AG09309 (cell line): ENCODE results near the gene KIF7.

ENCODE experiments used
- DNase-seq: peaks from one replicate; pipeline ENCODE4 v3.0.0-alpha.2; 2010; ENCODE audit warnings: low read depth
- H3K4me3 ChIP-seq: 2 replicates; pipeline ENCODE4 v1.5.1; 2011; ENCODE audit warnings: mild to moderate bottlenecking, low read depth, low read length, moderate library complexity; ENCODE audit not compliant: control insufficient read depth
- CTCF ChIP-seq: IDR thresholded peaks from 2 replicates; pipeline ENCODE4 v1.5.1; 2011; ENCODE audit warnings: mild to moderate bottlenecking, low read depth, low read length, inconsistent platforms; ENCODE audit not compliant: insufficient read depth, control insufficient read depth; ENCODE audit errors: missing control alignments

KIF7 gene

DNA sequence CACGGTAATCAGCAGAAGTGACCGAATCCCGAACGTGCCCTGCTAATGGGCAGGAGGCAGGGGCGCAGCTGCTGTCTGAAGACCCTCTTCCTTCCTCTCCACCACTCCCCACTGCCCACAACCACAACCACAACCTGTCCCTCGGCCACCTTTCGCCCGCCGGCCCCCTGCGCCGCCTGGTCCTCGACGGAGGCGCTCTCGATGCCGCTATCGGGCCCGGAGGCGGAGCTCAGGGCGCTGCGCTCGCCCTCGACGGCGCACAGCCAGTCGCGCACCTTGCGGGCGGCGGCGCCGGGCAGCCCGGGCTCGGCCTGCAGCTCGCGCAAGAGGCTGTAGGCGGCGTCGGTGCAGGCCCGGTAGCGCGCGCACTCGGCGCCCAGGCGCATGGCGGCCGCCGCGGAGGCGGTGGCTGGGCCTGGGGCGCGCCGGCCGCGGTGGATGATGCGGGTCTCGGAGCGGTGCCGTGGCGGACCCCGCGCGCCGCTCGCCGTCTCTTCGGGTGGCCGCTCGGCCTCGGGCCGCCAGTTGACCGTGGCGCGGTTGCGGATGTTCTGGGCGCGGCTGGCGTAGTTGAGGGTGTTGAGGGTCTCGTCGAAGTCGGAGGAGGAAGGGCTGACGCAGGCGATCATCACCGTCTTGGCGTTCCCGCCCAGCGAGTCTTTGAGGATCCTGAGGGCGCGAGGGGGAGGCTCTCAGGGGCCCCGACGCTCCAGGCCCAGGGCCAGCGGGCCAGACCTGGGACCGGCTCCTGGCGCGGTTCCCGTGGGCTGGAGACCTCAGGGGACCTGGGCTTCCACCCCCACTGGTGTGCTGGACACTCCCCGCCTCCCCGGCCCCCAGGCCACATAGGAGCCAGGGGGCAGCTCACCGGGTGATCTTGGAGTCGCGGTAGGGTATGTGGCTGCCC, 6.9 kb downstream of the KIF7 start:
- no peak for DNase-seq
- no peak for TF ChIP-seq CTCF
- H3K4me3 ChIP-seq = no peak overlapping the region

DNA sequence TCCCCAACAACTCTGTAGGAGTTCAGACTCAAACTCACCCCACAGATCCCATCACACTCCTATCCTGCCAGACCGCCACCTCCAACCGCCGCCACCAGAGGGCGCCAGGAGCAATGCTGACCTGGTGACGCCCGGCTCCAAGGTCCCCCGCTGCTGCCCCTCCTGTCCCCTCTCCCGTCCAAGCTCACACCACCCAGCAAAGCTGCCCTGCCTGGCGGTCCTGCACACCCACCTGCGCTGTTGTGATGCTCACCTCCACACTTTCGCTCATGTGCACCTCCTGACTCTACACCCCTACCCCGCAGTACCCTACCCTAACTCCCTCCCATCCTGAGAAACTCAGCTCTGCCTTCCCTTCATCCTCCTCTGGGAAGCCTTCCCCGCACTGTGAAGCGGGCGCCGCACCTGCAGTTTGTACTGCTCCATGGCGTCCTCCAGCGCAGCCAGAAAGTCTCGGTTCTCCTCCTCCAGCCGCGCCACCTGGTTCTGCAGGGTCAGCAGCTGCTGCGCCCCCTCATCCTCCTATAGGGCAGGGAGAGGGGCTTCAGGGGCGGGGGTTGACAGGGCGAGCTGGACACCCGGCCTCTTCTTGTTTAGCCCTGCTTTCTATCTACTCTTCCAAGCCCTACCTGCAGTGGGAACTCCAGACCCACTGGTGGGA, 7.9 kb downstream of the KIF7 start:
- TF ChIP-seq CTCF = peak; percentile 91
- no peak for DNase-seq

DNA sequence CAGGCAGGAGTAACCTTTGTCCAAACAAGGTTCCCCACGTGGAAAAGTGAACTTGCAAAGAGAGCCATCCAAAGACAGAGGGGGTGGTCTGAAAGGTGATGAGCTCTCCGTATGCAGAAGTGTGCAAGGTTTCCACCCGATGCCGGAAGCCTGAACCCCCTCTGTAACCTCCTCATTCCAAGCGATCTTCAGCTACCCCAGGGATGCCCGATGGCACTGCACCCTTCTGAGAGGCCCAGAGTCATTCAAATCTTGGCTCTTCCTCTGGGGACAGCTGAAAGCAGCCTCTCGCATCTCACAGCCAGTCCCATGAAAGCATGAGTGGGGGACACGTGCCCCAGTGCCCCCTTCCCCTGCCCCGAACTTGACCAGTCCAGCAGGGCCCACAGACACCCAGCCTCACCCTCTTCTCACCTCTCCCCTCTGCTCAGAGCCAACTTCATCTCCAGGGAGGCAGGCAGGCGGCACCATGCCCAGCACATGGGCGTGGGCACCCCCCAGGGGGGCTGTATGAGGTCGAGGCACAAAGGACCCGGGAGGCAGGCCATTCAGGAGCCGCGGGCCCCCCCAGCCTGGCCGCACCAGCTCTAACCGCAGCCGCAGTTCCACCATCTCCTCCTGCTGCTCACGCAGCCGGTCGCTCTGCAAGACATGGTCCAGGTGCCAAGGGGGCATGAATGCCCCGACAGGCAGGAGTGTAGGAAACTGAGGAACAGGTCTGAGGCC, 8.7 kb downstream of the KIF7 start:
- DNase-seq = no peak
- TF ChIP-seq CTCF = no peak
- H3K4me3 ChIP-seq = no peak overlapping the region

More for the DNA sequence above, 7.9 kb downstream of the KIF7 start:
- no peak overlapping the region for H3K4me3 ChIP-seq

DNA sequence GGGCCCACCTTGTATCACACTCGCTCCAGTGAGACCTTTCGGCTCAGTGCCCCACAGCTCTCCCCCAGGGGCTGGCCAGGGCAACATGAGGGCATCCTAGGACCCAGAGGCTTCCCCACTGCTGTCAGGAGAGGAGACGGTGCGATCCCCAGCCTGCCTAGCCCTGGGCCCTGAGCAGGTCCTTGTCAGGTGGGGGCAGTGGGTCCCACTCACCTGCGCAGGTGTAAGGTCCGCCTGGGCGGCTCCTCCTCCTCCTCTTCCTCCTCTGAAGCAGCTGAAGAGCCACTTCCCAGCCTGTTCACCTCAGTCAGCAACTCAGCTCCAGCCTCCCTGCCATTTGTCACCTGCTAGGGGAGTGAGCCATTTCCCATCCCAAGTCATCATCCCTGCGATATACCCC, 9.6 kb downstream of the KIF7 start:
- no peak for DNase-seq
- H3K4me3 ChIP-seq = no peak overlapping the region
- no peak for TF ChIP-seq CTCF

DNA sequence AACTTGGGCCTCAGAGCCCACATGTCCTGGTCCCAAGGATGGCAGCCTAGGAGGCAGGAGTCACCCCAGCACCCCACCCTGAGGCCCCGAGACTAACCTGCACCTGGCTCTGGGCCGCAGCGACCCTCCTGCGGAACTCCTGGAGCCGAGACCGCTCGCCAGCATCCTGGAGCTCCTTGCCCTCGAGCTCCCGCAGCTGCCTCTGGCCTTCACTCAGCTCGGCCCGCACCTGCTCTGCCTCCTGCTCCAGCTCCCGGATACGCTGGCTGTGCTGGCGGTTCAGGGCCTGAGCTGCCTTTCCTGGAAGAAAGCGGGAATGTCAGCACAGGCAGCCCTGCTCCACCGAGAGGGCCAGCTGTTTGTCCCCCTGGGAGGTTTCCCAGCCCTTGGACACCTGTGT, 13.2 kb downstream of the KIF7 start:
- TF ChIP-seq CTCF = no peak
- no peak for DNase-seq
- H3K4me3 ChIP-seq = no peak overlapping the region

DNA sequence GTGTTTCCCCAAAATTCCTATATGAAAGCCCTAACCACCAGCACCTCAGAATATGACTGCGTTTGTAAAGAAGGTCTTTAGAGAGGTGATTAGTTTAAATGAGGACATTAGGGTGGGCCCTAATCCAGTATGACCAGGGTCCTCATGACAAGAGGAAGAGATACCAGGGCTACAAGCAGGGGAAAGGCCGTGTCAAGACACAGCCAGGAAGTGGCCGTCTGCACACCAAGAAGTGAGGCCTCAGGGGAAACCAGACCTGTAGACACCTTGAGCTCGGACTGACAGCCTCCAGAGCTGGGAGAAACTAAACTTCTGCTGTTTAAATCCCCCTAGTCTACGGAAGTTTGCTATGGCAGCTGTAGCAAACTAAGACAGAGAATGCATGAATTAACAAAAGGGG, 14.2 kb downstream of the KIF7 start:
- TF ChIP-seq CTCF = no peak
- no peak for DNase-seq

More for the DNA sequence above, 14.2 kb downstream of the KIF7 start:
- H3K4me3 ChIP-seq = no peak overlapping the region
